HK-2 (cell line): ENCODE results near the gene SMIM44.

Experiments used
- DNase-seq: peaks from one replicate; pipeline ENCODE4 v3.0.0-alpha.2; 2018; ENCODE audit not compliant: unreplicated experiment

SMIM44 gene

GRCh38 chr19:3477506-3477905 lies 5.7 kb downstream of the SMIM44 start:
- no peak for DNase-seq

GRCh38 chr19:3476830-3477229 lies 6.4 kb downstream of the SMIM44 start:
- DNase-seq, result no peak

GRCh38 chr19:3475449-3475848 lies 7.8 kb downstream of the SMIM44 start:
- no peak for DNase-seq

DNA sequence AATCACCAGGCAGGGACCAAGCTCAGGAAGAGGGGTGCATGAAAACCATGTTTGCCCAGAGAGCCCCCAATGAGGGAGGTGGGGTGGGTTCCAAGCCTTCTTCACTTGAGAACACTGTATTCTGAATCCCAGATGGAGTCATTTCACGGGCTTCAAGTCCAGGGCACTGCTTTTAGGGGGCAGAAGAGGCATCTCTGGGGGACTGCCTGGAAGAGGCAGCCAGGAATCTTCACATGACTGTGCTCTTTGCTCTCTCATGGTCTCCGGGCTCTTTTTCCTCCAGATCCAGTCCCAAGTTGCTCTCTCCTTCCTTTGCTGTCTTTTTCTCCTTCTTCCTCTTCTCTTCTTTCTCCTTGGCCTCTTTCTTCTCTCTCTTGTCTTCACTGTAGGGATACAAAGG lies 8.6 kb downstream of the SMIM44 start:
- DNase-seq, result no peak

DNA sequence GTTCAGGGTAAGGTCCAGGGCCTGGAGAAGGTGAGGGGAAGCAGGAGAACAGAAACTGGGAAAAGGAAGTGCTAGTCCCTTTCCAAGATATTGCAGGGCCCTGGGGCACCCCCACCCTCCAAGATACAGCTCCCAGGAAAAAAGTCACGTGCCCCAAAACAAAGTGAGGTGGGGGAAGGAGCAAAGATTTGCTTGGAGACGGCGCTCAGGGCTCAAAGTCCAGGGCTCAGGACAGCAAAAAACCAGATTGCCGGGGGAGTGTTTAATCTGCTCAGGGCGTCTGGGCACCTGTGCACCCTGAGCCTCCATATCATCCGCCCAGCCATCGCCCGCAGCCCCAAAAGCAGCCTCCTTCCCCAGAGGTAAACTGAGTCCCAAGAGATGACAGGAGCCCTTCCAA lies 9.2 kb downstream of the SMIM44 start:
- DNase-seq, result no peak

- no peak for DNase-seq
Measured at GRCh38 chr19:3471954-3472655, 11.1 kb downstream of the SMIM44 start.

DNA sequence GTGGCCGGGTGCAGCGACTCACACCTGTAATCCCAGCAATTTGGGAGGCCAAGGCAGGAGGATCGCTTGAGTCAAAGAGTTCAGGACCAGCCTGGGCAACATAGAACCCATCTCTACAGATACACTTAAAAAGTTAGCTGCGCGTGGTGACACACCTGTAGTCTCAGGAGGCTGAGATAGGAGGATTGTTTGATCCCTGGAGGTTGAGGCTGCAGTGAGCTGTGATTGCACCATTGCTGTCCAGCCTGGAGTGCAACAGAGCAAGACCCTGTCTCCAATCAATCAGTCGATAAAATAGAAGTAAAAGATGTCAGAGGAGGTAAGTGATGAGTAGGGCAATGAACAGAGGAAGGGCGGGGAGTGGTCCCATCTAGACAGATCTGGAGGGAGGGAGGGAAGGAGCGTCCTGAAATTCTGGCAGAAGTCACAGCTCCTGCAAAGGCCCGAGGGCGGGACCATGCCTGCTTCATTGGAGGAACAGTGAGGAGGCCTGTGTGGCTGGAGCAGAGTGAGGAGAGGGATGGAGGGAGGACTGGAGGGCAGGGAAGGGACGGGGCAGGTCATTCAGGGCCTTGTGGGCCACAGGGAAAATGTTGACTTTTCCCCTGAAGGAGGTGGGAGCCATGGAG lies 12.6 kb downstream of the SMIM44 start:
- DNase-seq, result no peak

DNA sequence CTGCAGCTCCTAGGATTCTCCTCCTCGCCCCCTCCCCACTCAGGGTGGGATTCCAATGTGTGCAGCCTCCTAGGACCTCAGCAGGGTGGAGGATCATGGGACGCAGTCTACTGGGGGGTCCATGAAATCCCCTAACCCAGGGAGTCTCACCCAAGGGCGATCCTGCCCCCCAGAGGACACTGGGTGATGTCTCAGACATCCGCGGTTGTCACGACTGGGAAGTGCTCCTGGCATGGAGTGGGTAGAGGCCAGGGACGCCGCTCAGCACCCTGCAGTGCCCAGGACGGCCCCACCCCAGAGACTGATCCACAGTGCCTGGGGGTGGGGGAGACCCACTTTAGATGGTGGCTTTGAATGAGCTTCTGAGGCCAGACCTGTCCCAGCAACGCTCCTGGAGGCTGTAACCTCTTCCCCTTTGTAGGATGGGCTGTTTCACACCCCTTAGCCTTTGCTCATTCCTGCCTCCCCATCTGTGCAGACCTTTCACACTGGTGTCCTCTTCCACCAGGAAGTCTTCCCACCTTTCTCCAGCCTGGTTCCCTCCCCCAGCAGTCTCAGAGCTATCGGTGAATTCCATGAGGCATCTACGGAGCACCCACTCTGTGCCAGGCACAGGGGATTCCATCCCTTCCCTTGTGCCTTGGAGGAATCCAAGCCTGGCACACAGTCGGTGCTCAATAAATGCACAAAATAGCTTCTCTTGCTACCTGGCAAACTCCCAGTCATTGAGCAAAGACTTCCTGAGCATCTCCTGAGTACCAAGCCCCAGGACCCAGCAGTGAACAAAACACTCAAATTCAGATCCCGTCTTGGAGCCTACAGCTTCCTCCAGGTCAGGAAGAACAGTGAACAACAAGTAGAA lies 13.4 kb downstream of the SMIM44 start:
- no peak for DNase-seq

DNA sequence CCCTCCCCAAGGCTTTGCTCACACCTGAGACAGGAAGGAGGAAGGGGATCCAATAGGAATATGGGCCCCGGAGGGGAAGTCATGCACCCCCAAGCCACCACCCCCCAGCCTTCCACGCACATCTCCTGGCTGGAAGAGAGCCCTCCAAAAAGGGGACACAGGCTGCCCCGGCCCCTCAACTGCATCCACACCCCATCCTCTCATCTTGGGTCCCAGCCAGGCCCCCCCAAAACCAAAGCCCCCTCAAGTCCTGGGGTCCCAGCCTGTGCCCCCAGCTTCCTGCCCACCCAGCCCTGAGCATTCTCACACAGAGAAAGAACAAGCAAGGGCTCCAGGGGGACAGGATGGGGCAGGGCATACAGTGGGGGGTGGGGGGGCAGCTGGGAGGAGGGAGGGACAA lies 15.0 kb downstream of the SMIM44 start:
- DNase-seq, result no peak

GRCh38 chr19:3467437-3468198 lies 15.6 kb downstream of the SMIM44 start:
- no peak for DNase-seq

DNA sequence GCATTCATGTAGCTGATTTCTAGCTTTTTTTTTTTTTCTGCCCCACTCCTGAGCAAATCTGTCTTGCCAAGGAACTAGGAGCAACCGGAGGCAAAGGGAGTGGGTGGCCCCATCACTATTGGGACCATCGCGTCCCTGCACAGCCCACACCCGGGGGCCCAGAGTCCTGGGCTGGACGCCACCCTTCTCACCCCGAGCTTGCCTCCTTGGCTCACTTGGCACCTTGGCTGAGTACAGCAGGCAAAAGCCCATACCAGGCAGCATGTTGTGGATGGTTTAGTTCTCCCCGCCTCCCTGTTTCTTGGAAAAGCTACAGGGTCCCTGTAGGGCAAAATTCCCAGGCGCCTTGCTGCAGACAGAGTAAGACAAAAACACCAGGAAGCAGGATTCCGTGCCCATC lies 16.6 kb downstream of the SMIM44 start:
- DNase-seq, result no peak

GRCh38 chr19:3465552-3465951 lies 17.7 kb downstream of the SMIM44 start:
- DNase-seq, result no peak

GRCh38 chr19:3464587-3465235 lies 18.5 kb downstream of the SMIM44 start:
- no peak for DNase-seq

DNA sequence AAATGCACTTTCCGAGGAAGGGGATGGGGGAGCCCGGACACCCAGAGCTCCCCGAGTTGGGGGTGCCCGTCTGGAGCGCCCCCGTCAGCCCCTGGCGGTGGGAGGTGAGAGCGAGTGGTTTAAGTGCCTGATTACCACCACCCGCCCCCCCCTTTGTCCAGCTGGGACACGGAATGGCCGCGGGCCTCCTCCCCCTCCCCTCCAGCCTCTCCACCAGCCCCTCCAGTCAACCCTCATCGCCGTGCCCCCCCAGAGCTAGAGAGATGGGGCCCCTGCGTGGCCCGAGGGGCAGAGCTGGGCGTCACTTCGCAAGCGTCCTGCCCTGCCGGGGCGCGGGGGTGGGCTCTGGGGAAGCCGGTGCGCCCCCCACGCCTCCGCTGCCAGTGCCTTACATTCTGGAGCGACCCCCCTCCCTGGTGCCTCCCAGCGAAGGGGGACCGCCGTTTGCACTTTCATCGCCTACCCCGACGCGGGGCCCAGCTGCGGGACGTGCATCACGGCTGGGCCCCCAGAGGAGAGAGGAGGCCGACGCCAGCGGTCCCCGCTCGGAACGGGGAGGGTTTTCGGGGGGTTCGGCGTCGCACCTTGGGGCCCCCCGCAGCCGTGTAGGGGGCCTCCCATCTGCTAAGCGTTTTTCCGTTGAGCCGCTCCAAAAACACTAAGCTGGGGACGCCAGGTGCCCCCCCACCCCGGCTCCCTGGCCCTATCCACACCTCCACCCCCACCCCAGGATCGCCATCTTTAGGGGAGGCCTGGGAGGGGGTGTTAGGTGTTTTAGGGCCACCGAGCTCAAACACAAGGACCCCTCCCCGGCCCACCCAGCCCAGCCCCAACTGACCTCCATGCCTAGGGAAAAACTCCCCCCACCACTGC lies 19.3 kb downstream of the SMIM44 start:
- DNase-seq, result no peak

GRCh38 chr19:3462991-3463713 lies 20.1 kb downstream of the SMIM44 start:
- no peak for DNase-seq

- DNase-seq, result no peak
Measured at GRCh38 chr19:3459965-3460582, 23.2 kb downstream of the SMIM44 start.

DNA sequence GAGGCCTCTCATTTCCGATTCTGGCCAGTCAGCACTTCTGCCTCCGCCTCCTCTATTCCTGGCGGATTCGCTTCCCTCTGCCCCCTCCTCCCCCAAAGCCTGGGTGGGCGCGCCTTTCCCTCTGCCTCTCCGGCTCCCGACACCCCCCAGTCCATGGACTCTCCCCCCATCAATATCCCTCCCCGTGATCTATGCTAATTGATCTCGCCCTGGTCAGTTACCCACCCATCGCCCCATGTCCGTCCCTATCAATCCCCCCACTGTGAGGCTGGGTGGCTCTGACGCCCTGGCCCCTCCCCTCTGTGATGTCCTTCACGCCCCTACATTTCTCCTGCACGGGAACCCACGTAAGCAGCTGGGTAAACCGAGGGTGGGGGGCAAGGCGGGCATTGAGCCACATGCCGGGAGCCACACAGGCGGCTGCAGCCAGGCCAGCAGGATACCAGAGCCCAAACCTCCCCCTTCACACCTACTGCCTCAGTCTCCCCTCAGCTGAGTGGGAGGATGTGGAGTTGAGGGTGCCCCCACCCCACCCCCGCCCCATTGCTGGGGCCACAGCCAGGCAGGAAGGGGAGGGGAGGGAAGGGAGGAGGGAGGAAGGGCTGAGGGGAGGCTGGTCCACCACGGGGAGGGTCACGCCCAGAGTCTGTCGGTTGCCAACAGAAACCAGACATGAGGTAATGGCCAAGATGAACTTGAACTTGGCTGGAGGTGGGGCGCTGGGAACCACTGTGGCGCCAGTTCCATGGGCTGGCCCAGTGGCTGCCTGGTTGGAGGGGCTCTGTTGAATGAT lies 24.0 kb downstream of the SMIM44 start:
- peak; percentile 75 for DNase-seq

GRCh38 chr19:3458229-3459088 lies 24.8 kb downstream of the SMIM44 start:
- no peak for DNase-seq
